Epithelial cell of proximal tubule (primary cell): ENCODE measurements around the gene F2RL3. TPM values are rescaled to one million over a fixed set of nuclear protein-coding genes. Genes with fewer than 3 reads are reported as not detected.
"Not testable (repeated sequence)": the region's sequence is repeated elsewhere in the genome, so short reads cannot be mapped to it uniquely, and the experiment has no call there.

Source experiments
- DNase-seq: peaks from one replicate; pipeline ENCODE4 v3.0.0-alpha.2; 2011; ENCODE audit warnings: low read depth
- H3K4me3 ChIP-seq: 2 replicates; pipeline ENCODE4 v1.5.1; 2011; ENCODE audit warnings: low read depth, mild to moderate bottlenecking, low read length
- total RNA-seq: library from RNA; depleted of rRNA; stranded (reverse); fragments of >200 nt; gene quantifications from 2 replicates; pipeline ENCODE4 v1.2.3, GENCODE V29; 2015
- TF ChIP-seq, protein P1 (sequence below): conservative IDR thresholded peaks from 2 replicates; pipeline ENCODE4 v1.5.1; 2012; ENCODE audit warnings: low read depth, mild to moderate bottlenecking, low read length

F2RL3 gene
- total RNA-seq, 1 donor from 2014 or later: not detected

DNA sequence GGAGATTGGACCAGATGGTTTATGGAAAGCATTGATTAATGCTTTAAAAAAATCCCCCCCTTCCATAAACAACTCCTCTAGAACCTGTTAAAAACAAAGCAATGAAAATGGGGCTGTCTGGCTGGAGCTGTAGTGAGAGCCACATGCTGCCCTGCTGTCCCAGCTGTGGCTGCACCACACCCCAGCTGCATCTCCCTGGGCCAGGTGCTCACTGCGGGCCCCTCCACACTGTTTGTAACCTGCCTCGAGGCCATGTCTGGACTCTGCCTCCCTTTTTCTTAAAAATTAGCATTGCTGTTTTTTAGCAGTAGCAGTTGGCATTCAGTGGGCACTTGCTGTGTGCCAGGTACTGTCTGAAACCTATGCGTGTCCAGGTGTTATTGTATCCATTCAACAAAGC lies 15.2 kb upstream of the F2RL3 start:
- no peak overlapping the region for H3K4me3 ChIP-seq
- TF ChIP-seq, protein P1, sequence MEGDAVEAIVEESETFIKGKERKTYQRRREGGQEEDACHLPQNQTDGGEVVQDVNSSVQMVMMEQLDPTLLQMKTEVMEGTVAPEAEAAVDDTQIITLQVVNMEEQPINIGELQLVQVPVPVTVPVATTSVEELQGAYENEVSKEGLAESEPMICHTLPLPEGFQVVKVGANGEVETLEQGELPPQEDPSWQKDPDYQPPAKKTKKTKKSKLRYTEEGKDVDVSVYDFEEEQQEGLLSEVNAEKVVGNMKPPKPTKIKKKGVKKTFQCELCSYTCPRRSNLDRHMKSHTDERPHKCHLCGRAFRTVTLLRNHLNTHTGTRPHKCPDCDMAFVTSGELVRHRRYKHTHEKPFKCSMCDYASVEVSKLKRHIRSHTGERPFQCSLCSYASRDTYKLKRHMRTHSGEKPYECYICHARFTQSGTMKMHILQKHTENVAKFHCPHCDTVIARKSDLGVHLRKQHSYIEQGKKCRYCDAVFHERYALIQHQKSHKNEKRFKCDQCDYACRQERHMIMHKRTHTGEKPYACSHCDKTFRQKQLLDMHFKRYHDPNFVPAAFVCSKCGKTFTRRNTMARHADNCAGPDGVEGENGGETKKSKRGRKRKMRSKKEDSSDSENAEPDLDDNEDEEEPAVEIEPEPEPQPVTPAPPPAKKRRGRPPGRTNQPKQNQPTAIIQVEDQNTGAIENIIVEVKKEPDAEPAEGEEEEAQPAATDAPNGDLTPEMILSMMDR: no peak
- no peak for DNase-seq

DNA sequence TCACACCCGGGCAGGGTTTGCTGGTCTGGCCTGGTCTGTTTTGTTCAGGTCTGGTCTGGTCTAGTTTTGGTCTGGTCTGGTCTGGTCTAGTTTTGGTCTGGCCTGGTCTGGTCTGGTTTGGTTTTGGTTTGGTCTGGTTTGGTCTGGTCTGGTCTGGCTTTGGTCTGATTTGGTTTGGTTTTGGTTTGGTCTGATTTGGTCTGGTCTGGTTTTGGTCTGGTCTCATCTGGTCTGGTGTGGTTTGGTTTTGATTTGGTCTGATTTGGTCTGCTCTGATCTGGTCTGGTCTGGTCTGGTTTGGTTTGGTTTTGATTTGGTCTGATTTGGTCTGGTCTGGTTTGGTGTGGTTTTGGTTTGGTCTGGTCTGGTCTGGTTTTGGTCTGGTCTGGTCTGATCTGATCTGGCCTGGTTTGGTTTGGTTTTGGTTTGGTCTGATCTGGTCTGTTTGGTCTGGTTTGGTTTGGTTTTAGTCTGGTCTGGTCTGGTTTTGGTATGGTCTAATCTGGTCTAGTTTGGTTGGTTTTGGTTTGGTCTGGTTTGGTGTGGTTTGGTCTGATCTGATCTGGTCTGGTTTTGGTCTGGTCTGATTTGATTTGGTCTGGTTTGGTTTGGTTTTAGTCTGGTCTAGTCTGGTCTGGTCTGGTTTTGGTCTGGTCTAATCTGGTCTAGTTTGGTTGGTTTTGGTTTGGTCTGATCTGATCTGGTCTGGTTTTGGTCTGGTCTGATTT lies 14.4 kb upstream of the F2RL3 start:
- no peak for DNase-seq
- TF ChIP-seq, protein P1: no peak

DNA sequence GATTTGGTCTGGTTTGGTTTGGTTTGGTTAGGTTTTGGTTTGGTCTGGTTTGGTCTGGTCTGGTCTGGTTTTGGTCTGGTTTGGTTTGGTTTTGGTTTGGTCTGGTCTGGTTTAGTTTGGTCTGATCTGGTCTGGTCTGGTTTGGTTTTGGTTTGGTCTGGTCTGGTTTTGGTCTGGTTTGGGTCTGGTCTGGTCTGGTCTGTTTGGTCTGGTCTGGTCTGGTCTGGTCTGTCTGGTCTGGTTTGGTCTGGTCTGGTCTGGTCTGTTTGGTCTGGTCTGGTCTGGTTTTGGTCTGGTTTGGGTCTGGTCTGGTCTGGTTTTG lies 13.9 kb upstream of the F2RL3 start:
- not testable (repeated sequence) for DNase-seq, H3K4me3 ChIP-seq

More for the DNA sequence above, 14.4 kb upstream of the F2RL3 start:
- no peak overlapping the region for H3K4me3 ChIP-seq

DNA sequence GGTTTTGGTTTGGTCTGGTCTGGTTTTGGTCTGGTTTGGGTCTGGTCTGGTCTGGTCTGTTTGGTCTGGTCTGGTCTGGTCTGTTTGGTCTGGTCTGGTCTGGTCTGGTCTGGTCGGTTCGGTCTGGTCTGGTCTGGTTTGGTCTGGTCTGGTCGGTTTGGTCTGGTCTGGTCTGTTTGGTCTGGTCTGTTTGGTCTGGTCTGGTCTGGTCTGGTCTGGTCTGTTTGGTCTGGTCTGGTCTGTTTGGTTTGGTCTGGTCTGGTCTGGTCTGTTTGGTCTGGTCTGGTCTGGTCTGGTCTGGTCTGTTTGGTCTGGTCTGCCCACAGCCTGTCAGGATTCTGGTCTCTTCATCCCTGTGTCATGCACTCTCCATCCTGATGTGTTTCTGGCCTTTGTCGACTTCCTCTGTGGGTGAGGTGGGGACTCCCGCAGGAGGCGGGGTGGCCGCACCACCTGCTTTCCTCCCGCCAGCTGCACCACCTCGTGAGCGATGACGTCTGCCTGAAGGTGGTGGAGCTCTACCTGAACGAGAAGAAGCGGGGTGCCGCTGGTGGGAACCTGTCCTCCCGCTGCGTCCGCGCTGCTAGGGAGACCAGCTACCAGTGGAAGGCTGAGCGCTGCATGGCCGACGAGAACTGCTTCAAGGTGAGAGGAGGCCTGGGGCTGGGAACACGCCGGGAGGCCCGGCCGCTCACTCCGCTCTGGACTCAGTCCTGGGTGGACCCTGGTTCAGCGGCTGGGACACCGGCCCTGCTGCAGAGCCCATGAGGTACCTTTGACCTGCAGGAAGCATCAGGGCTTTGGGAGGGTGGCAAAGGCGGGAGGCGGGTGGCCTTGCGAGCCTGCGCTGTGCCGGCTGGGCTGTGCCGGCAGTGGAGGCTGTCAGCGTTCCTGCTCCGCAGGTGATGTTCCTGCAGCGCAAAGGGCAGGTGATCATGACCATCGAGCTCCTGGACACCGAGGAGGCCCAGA lies 12.9 kb upstream of the F2RL3 start:
- no peak overlapping the region for H3K4me3 ChIP-seq
- no peak for DNase-seq
- TF ChIP-seq, protein P1: no peak

DNA sequence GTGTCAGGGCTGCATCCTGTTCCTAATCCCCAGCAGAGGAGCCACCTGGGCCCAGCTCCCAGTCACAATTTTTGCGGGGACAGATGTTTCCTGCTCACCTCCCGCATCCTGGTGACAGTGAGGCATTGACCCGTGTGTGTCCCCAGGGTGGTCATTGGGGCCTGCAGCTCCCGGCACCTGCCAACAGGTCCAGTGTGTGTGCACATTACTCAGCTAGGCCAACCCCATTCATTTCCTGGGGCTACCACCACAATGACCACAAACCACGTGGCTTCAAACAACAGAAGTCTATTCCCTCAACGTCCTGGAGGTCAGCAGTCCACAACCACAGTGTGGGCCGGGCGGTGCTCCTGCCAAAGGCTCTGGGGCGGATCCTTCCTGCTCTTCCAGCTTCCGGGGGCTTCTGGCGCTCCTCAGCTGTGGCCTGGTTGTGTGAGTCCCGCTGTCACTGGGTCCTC lies 11.9 kb upstream of the F2RL3 start:
- H3K4me3 ChIP-seq: no peak overlapping the region
- TF ChIP-seq, protein P1: no peak
- no peak for DNase-seq

DNA sequence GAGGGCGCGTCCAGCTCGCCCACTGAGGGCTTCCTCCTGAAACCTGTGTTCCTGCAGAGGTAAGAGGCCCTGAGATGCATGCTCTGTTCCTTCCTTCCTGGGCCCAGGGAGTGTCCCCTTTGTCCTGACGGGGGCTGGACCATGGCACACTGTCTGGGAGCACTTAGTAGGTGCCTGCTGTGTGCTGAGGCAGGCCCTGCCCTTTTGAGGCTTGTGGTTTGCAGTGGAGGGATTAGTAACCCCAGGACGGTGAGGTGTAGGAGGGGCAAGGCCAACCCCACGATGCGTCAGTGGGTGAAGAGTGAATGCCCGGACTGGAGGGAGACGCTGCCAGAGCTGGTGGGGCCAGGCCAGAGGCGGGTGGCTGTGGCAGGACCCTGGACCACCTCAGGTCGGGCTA lies 11.2 kb upstream of the F2RL3 start:
- no peak for DNase-seq
- TF ChIP-seq, protein P1: no peak
- no peak overlapping the region for H3K4me3 ChIP-seq

DNA sequence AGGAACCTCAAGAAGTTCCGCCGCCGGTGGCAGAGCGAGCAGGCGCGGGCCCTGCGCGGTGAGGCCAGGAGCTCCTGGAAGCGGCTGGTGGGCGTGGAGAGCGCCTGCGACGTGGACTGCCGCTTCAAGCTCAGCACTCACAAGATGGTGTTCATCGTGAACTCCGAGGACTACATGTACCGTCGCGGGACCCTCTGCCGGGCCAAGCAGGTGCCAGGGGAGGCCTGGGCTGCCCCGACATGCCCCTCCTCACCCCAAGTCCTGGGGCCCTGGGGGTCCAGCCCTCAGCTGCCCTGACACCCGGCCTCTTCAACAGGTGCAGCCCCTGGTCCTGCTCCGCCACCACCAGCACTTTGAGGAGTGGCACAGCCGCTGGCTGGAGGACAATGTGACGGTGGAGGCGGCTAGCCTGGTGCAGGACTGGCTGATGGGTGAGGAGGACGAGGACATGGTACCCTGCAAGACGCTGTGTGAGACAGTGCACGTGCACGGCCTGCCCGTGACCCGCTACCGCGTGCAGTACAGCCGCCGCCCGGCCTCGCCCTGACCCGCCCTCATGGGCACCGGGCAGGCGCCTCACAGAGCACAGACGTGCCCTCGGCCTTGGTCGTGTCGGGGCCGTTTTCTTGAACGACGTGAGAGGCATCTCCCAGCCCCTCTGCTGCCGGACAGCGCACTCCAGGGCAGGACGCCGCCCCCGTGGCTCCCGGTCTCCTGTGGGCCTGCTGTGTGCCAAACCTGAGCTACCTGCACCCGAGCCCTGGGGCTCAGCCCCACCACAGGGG lies 10.4 kb upstream of the F2RL3 start:
- DNase-seq: no peak
- no peak overlapping the region for H3K4me3 ChIP-seq
- TF ChIP-seq, protein P1: no peak
